CD4-positive, CD25-positive, alpha-beta regulatory T cell (primary cell): ENCODE data around the gene FARSB. TPM values are rescaled to one million over a fixed set of nuclear protein-coding genes. Genes with fewer than 3 reads are reported as not detected.

ENCODE experiments used
- ATAC-seq, 2 donors: fragments of 150-1000 bp; cut with Tn5 transposase; one replicate each; pipeline ENCODE4 v1.10.0; 2021; ENCODE audit warnings: low read depth in 2 of 2, moderate number of reproducible peaks in 2 of 2, moderate library complexity in 1 of 2
- DNase-seq, 3 donors: peaks; one replicate each; pipeline versions ENCODE4 v3.0.0 to v3.0.0-alpha.2; 2012 to 2022; ENCODE audit warnings: mixed read lengths in 1 of 3
- H3K27ac ChIP-seq: one replicate; pipeline ENCODE4 v1.7.0; 2013; ENCODE audit warnings: mild to moderate bottlenecking, low read length; ENCODE audit not compliant: insufficient read depth, poor library complexity, severe bottlenecking
- H3K27me3 ChIP-seq: one replicate; pipeline ENCODE4 v1.7.0; 2013; ENCODE audit warnings: low read length; ENCODE audit not compliant: control insufficient read depth, insufficient read depth
- H3K36me3 ChIP-seq: one replicate; pipeline ENCODE4 v1.7.0; 2013; ENCODE audit warnings: mild to moderate bottlenecking, low read length, moderate library complexity; ENCODE audit not compliant: control insufficient read depth, insufficient read depth
- H3K4me1 ChIP-seq: 2 replicates; pipeline ENCODE4 v1.7.0; 2013; ENCODE audit warnings: mild to moderate bottlenecking, low read length; ENCODE audit not compliant: insufficient read depth, control insufficient read depth, poor library complexity, severe bottlenecking
- H3K4me3 ChIP-seq: one replicate; pipeline ENCODE4 v1.7.0; 2013; ENCODE audit warnings: low read depth, mild to moderate bottlenecking, low read length, moderate library complexity
- H3K9me3 ChIP-seq, 2 experiments: 1 replicate in 1 of 2; 2 replicates in 1 of 2; pipeline ENCODE4 v1.7.0; 2013; ENCODE audit warnings: low read length in 2 of 2, mild to moderate bottlenecking in 1 of 2, moderate library complexity in 1 of 2; ENCODE audit not compliant: control insufficient read depth in 2 of 2
- H3K27ac Mint-ChIP-seq, 3 donors: one replicate each; pipeline ENCODE4 v1.8.0; 2020 to 2022; ENCODE audit warnings: mild to moderate bottlenecking in 3 of 3, mixed read lengths in 3 of 3, moderate library complexity in 2 of 3
- H3K27me3 Mint-ChIP-seq: one replicate; pipeline ENCODE4 v1.8.0; 2022; ENCODE audit warnings: mild to moderate bottlenecking, mixed read lengths
- H3K36me3 Mint-ChIP-seq: one replicate; pipeline ENCODE4 v1.8.0; 2020; ENCODE audit warnings: mixed read lengths
- H3K4me1 Mint-ChIP-seq, 4 donors: one replicate each; pipeline ENCODE4 v1.8.0; 2020 to 2022; ENCODE audit warnings: mixed read lengths in 4 of 4, mild to moderate bottlenecking in 1 of 4
- H3K4me3 Mint-ChIP-seq, 4 donors: one replicate each; pipeline ENCODE4 v1.8.0; 2020 to 2022; ENCODE audit warnings: mild to moderate bottlenecking in 4 of 4, mixed read lengths in 4 of 4, moderate library complexity in 3 of 4
- H3K9me3 Mint-ChIP-seq, 7 donors: one replicate each; pipeline ENCODE4 v1.8.0; 2020 to 2022; ENCODE audit warnings: mixed read lengths in 7 of 7, mild to moderate bottlenecking in 3 of 7, moderate library complexity in 2 of 7
- polyA plus RNA-seq, 4 donors: library from polyadenylated mRNA; unstranded; fragments of 300-500 nt; fragmentation: Illumina TruSeq; gene quantifications; one replicate each; pipeline ENCODE4 v1.2.3, GENCODE V29; 2021
- total RNA-seq: library from RNA; stranded (reverse); gene quantifications from one replicate; pipeline ENCODE4 v1.2.3, GENCODE V29; 2022

FARSB gene
- total and polyA plus RNA-seq, 5 donors from 2014 or later, result 10.8 to 26.2 (median 25.0) TPM

DNA sequence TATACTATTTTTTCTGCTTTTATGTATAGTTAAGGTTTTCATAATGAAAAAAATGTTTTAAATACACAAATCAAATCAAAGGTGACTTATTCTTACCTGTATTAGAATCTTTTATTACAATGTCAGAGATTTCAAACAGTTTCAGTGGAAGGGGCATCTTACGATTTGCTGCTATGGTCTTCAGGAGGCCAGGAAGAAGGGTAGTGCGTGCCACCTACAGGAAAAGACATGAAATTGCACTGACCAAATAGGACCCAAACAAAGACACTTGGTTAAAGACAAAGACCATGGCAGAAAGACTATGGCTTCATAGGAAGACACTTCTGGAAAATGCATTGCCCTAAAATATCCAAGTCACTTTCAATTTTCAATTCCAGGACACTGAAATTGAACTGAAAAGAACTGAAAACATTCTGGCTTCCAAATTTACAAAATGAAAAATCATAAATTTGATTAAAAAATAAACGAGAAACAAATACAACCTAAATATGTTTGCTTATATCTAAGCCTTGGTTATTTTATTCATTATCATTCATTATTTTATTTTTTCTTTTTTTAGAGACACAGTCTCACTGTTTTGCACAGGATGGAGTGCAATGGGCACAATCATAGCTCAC is 42.1 kb downstream of the FARSB start:
- no peak overlapping the region for H3K4me3 ChIP-seq
- peak in 2 of 3 donors; percentile 16 to 42 for DNase-seq
- Mint-ChIP-seq H3K4me1 (peaks cover 0 to 5% (median 1%) of the 10 kb centered on the region in 4 donors), H3K27ac (no peak overlapping the region), H3K4me3 (no peak overlapping the region), H3K36me3 (peaks cover 34% of the 10 kb centered on the region), H3K9me3 (no peaks in the 10 kb centered on the region), H3K27me3 (no peaks in the 10 kb centered on the region)
- ATAC-seq, result peak in 1 of 2 donors; percentile 40
- no peak overlapping the region for H3K27ac ChIP-seq
- peaks cover 51% of the 10 kb centered on the region for H3K36me3 ChIP-seq
- no peaks in the 10 kb centered on the region for H3K27me3 ChIP-seq
- no peaks in the 10 kb centered on the region for H3K4me1 ChIP-seq
- H3K9me3 ChIP-seq, result no peaks in the 10 kb centered on the region

DNA sequence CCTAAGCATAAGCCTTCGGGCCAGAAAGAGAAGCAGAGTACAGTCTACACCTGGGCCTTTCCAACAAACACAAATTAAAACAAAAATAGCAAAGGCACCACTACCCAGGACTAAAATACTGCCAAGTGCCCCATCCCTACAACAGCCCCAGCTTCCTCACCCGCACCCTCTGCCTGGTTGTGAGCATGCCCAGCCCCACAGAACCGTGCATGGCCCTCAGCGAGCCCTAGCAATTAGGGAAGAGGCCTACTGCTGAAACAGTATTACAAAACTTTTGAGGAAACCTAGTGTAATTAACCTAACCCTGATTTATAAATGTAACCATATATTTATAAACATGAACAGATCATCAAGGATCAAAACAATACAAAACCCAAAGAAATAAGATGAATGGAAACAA is 44.2 kb downstream of the FARSB start:
- H3K4me1 ChIP-seq, result no peaks in the 10 kb centered on the region
- no peaks in the 10 kb centered on the region for H3K9me3 ChIP-seq
- H3K9me3 Mint-ChIP-seq, result no peaks in the 10 kb centered on the region
- no peaks in the 10 kb centered on the region for H3K27me3 Mint-ChIP-seq
- no peak overlapping the region for H3K27ac ChIP-seq
- no peak overlapping the region for H3K4me3 ChIP-seq
- ATAC-seq (no peak), DNase-seq (no peak)
- H3K27ac Mint-ChIP-seq, result no peak overlapping the region
- no peak overlapping the region for H3K4me3 Mint-ChIP-seq
- peaks cover 31% of the 10 kb centered on the region for H3K36me3 Mint-ChIP-seq
- H3K36me3 ChIP-seq, result peaks cover 50% of the 10 kb centered on the region
- no peaks in the 10 kb centered on the region for H3K27me3 ChIP-seq
- H3K4me1 Mint-ChIP-seq, result peaks cover 0 to 12% (median 2%) of the 10 kb centered on the region in 4 donors

DNA sequence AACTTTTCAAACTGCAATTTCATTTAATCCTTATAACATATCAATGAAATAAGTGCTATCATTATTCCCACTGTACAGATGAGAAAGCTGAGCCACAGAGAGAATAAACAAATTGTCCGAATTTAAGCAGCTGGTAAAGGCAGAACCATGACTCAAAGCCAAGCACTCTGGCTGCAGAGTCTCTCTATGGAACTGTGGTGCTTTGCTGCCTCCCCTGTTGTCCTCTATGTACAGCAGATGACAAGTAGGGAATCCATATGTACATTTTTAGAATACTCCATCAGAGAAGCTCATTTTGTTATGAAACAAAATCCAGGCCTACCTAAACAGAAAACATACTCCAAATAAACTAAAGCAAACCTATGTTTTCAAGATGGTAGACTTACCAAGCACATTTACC is 45.1 kb downstream of the FARSB start:
- ATAC-seq, result no peak
- peaks cover 29% of the 10 kb centered on the region for H3K36me3 Mint-ChIP-seq
- no peaks in the 10 kb centered on the region for H3K27me3 ChIP-seq

DNA sequence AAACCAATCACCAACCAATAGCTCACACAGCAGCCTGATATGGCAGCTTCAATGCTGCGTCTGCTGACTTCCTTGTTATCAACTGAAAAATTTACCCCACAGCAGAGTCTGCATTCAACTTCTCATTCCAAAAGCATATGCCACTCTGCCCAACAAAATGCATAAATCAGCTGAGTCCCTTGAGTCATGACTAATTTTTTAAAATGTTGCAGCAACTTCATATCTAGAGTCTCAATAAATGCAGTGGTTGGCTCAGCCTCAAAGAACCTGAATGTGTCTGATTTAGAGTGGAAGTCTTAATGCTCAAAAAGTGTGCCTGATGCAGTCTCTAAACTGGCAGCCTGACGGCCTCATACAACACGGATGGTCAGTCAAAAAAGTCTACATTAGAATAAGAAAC is 46.5 kb downstream of the FARSB start:
- peaks cover 40% of the 10 kb centered on the region for H3K36me3 ChIP-seq
- peaks cover 0 to 19% (median 2%) of the 10 kb centered on the region in 4 donors for H3K4me1 Mint-ChIP-seq
- H3K27me3 Mint-ChIP-seq, result no peaks in the 10 kb centered on the region
- H3K27ac ChIP-seq, result no peak overlapping the region
- ATAC-seq (no peak), DNase-seq (no peak)
- H3K4me3 ChIP-seq, result no peak overlapping the region
- H3K9me3 ChIP-seq, result no peaks in the 10 kb centered on the region
- no peak overlapping the region for H3K27ac Mint-ChIP-seq
- no peak overlapping the region for H3K4me3 Mint-ChIP-seq
- peaks cover 30% of the 10 kb centered on the region for H3K36me3 Mint-ChIP-seq
- H3K9me3 Mint-ChIP-seq, result no peaks in the 10 kb centered on the region
- H3K27me3 ChIP-seq, result no peaks in the 10 kb centered on the region
- H3K4me1 ChIP-seq, result no peaks in the 10 kb centered on the region

More for the DNA sequence above, 45.1 kb downstream of the FARSB start:
- H3K36me3 ChIP-seq, result peaks cover 47% of the 10 kb centered on the region
- H3K4me1 Mint-ChIP-seq, result peaks cover 0 to 19% (median 2%) of the 10 kb centered on the region in 4 donors
- no peaks in the 10 kb centered on the region for H3K4me1 ChIP-seq
- H3K4me3 ChIP-seq, result no peak overlapping the region
- no peaks in the 10 kb centered on the region for H3K9me3 Mint-ChIP-seq
- no peak overlapping the region for H3K27ac Mint-ChIP-seq
- H3K9me3 ChIP-seq, result no peaks in the 10 kb centered on the region
- DNase-seq, result no peak
- no peak overlapping the region for H3K4me3 Mint-ChIP-seq
- no peak overlapping the region for H3K27ac ChIP-seq
- H3K27me3 Mint-ChIP-seq, result no peaks in the 10 kb centered on the region

DNA sequence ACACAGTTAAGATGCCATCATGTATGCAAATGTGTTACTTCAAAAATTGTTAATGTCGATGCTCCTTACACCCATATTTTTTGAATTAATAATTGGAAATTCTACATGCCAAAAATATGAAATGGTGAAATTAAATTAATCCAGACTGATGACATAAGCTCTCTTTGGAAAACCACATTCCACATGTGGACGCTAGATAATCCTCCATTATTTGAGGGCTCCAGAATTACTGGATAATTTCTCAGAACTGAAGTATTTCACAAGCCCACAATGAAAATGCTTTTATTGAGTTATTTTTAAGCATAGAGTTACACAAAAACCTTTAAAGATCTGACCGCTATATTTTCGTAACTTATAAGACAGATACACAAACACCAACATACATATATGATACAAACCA is 47.8 kb downstream of the FARSB start:
- Mint-ChIP-seq H3K27ac (no peak overlapping the region), H3K4me3 (no peak overlapping the region), H3K27me3 (no peaks in the 10 kb centered on the region), H3K36me3 (peaks cover 26% of the 10 kb centered on the region), H3K9me3 (no peaks in the 10 kb centered on the region), H3K4me1 (peaks cover 0 to 19% (median 2%) of the 10 kb centered on the region in 4 donors)
- Histone ChIP-seq H3K4me1 (no peaks in the 10 kb centered on the region), H3K36me3 (peaks cover 37% of the 10 kb centered on the region), H3K27me3 (no peaks in the 10 kb centered on the region), H3K4me3 (no peak overlapping the region), H3K27ac (no peak overlapping the region), H3K9me3 (no peaks in the 10 kb centered on the region)
- DNase-seq (no peak), ATAC-seq (no peak)

DNA sequence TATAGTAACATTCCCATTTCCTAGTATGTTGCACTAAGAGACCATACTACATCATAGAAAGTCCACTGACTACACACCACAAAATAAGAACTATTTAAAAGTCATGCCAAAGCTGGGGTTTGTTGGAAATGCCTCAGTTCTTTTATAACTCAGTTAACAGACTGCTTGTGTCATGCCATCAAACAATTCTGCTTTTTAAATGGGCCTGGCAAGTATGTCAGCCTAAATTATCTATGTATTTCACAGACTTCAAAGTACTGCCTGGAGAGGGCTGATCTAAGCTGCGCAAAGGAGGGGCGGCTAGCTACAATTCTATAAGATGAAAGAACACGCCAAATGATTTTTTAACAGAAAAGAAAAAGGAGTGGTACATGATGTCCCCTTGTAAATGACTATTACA is 49.6 kb downstream of the FARSB start:
- no peak for ATAC-seq
- H3K36me3 Mint-ChIP-seq, result peaks cover 21% of the 10 kb centered on the region
- H3K27ac Mint-ChIP-seq, result peak overlapping the region in 2 of 3 donors; percentile 53 to 90

DNA sequence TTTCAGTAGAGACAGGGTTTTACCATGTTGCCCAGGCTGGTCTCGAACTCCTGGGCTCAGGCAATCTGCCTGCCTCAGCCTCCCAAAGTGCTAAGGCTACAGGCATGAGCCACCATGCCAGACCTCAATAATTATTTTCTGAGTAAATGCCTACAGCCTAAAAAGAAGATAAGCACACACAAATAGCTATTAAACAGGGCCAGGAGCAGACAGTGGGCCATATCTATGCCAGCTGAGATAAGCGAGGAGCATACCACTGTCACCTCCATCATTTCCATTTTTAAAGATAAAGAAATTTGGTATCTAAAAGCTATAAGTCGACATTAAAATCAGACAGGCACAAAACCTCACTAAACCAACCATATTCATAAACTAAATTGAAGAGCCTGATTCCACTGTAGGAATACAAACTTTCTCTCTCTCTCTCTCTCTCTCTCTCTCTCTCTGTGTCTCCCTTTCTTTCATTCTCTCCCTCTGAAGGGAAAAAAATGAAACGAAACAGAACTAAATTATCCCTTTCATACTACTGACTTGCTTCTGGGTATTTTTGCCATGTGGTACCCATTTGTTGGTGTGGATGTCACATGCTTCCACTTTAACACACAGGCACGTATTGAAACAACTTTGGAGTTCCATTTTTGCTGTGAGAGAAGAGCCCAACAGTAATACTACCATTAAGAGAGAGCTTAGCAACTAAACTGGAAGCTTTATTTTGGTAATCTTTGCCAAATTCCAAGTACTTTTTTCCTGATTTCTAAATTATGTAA is 51.0 kb downstream of the FARSB start:
- no peak overlapping the region for H3K27ac ChIP-seq
- no peaks in the 10 kb centered on the region for H3K27me3 ChIP-seq
- peaks cover 18% of the 10 kb centered on the region for H3K36me3 Mint-ChIP-seq
- ATAC-seq (no peak), DNase-seq (no peak)
- H3K27me3 Mint-ChIP-seq, result no peaks in the 10 kb centered on the region
- peak overlapping the region in 1 of 3 donors; percentile 6 for H3K27ac Mint-ChIP-seq
- H3K9me3 Mint-ChIP-seq, result no peaks in the 10 kb centered on the region
- peaks cover 23% of the 10 kb centered on the region for H3K36me3 ChIP-seq
- peak overlapping the region in 1 of 4 donors; percentile 61 for H3K4me3 Mint-ChIP-seq
- peaks cover 0 to 22% (median 7%) of the 10 kb centered on the region in 4 donors for H3K4me1 Mint-ChIP-seq
- H3K9me3 ChIP-seq, result no peaks in the 10 kb centered on the region
- H3K4me1 ChIP-seq, result no peaks in the 10 kb centered on the region
- H3K4me3 ChIP-seq, result no peak overlapping the region

More for the DNA sequence above, 49.6 kb downstream of the FARSB start:
- DNase-seq, result no peak
- no peak overlapping the region for H3K27ac ChIP-seq
- H3K27me3 ChIP-seq, result no peaks in the 10 kb centered on the region
- peaks cover 0 to 19% (median 2%) of the 10 kb centered on the region in 4 donors for H3K4me1 Mint-ChIP-seq
- no peak overlapping the region for H3K4me3 ChIP-seq
- H3K4me3 Mint-ChIP-seq, result no peak overlapping the region
- no peaks in the 10 kb centered on the region for H3K4me1 ChIP-seq
- no peaks in the 10 kb centered on the region for H3K9me3 Mint-ChIP-seq
- no peaks in the 10 kb centered on the region for H3K27me3 Mint-ChIP-seq
- peaks cover 26% of the 10 kb centered on the region for H3K36me3 ChIP-seq
- no peaks in the 10 kb centered on the region for H3K9me3 ChIP-seq
